ENCODE results near the gene TUSC7.

Gene TUSC7

DNA sequence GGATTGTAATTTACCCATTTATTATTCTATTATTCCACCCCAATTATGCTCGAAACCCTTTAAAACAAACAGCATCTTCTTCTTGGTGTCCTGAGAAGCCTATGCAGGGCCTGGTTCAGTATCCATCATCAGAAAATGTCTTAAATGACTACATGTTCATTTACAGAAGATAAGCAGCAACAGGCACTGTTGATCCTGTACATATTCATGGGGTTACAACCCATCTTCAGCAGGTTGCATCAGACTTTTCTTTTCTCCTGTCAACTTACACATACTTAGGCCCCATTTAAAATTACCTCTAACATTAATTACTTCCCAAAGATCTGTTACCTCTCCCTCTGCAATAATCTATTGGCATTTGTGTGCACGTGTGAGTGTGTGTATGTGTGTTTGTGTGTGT, 18.9 kb downstream of the TUSC7 start:
- Histone ChIP-seq H3K9me3 (no peaks in the 10 kb centered on the region), H3K4me3 (no peak overlapping the region), H3K4me1 (no peaks in the 10 kb centered on the region), H3K27me3 (ENCODE audit: low read depth) (peaks cover 8% of the 10 kb centered on the region), H3K36me3 (replicated peaks) (no peaks in the 10 kb centered on the region)
- in situ Hi-C loops (cut with MboI; ENCODE audit: low sequenced_read_pairs): no loop called here
- no peak for DNase-seq (ENCODE audit: low spot score in 2 of 2)

DNA sequence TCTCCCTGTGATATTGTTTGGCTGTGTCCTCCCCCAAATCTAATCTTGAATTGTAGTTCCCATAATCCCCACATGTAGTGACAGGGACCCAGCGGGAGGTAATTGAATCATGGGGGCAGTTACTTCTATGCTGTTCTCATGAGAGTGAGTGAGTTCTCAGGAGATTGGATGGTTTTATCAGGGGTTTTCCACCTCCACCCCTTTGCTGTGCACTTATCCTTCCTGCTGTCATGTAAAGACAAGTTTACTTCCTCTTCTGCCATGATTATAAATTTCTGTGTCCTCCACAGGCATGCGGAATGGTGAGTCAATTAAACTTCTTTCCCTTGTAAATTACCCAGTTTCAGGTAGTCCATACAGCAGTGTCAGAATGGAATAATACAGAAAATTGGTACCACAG, 24.7 kb downstream of the TUSC7 start:
- H3K9me3 ChIP-seq: no peaks in the 10 kb centered on the region
- no peak for DNase-seq (ENCODE audit: low spot score in 2 of 2)
- H3K27me3 ChIP-seq (ENCODE audit: low read depth): no peaks in the 10 kb centered on the region; the same call in none of the 2 replicates
- H3K4me3 ChIP-seq: no peak overlapping the region
- in situ Hi-C loops (cut with MboI; ENCODE audit: low sequenced_read_pairs): no loop called here
- no peaks in the 10 kb centered on the region for H3K36me3 ChIP-seq (replicated peaks)
- no peaks in the 10 kb centered on the region for H3K4me1 ChIP-seq

DNA sequence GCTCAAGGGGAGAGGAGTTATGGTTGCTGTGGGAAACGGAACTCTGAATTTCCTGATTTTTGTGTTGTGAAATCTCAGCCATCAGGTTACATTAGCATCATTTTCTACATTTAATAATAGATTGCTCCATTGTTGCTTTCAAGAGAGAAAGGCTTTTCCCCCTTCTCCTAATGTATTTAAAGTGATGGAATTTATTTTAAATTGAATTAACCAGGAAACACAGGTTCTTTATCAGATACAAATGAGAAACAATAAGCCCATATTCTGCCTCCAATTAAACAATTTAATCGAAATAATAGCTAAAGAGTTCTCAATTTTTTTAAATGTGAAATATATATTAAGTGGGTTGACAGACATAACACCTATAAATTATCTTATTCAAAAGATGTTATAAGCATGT, 30.1 kb downstream of the TUSC7 start:
- Histone ChIP-seq H3K9me3 (no peaks in the 10 kb centered on the region), H3K36me3 (replicated peaks) (no peaks in the 10 kb centered on the region), H3K4me3 (no peak overlapping the region), H3K27me3 (ENCODE audit: low read depth) (peaks cover 24% of the 10 kb centered on the region), H3K4me1 (no peaks in the 10 kb centered on the region)
- DNase-seq (ENCODE audit: low spot score in 2 of 2): no peak
- in situ Hi-C loops (cut with MboI; ENCODE audit: low sequenced_read_pairs): no loop called here

DNA sequence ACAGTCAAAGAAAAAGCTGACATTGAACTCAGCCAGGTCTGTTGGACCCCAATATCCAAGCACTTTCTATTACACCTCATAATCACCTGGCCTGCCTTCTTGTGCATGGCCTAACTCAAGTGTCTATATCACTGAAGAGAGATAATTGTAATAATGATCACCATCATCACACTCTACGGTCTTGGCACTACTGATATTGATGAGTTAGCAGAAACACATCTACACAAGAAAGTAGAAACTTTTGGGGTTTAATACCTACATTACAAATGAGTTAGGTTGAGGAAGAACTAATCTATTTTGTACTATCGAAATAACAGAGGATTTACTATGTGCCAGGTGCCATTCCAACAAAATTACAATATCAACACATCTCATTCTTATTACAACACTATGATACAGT, 30.7 kb downstream of the TUSC7 start:
- no peak overlapping the region for H3K4me3 ChIP-seq
- peaks cover 25% of the 10 kb centered on the region for H3K27me3 ChIP-seq (ENCODE audit: low read depth)
- in situ Hi-C loops (cut with MboI; ENCODE audit: low sequenced_read_pairs): no loop called here
- no peaks in the 10 kb centered on the region for H3K9me3 ChIP-seq
- H3K4me1 ChIP-seq: no peaks in the 10 kb centered on the region
- DNase-seq (ENCODE audit: low spot score in 2 of 2): no peak
- H3K36me3 ChIP-seq (replicated peaks): no peaks in the 10 kb centered on the region

DNA sequence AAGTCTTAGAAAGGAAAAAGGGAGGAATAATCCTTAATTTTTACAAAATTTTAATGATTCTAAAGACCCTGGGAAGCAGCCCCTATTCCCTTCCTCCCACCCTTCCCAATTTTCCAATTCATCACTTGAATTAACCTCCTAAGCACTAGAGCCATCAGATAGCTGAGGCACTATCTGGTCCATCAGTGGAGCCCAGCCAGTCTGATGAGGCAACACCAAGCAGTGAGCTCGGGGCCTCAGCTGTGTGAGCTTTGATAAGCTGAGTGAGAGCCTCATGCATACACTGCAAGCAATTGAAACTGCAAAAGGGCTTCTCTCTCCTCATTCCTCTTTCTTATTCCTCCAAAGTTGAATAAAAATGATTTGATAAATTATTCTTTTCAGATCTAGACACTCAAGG, 31.9 kb downstream of the TUSC7 start:
- in situ Hi-C loops (cut with MboI; ENCODE audit: low sequenced_read_pairs): no loop called here
- H3K36me3 ChIP-seq (replicated peaks): no peaks in the 10 kb centered on the region

DNA sequence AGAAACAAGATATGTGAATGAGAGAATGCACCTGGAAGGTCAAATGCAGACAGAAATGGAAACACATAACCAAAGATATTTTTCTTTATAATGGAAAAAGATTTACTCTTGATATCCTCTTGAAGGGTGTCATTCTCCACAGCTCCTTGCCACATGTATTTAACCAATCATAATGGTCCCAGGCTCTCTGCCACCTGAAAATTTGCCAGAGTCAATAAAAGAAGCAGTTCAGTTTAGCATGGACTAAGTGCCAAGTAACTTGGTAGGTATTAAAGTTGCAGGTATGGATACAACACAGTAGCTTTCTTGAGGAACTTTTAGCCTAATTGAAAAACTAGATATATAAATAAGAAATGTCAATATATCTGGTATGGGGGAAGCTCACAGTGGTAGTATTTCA, 33.5 kb downstream of the TUSC7 start:
- H3K36me3 ChIP-seq (replicated peaks): no peaks in the 10 kb centered on the region
- peaks cover 27% of the 10 kb centered on the region for H3K27me3 ChIP-seq (ENCODE audit: low read depth)
- H3K4me3 ChIP-seq: no peak overlapping the region
- in situ Hi-C loops (cut with MboI; ENCODE audit: low sequenced_read_pairs): no loop called here
- H3K9me3 ChIP-seq: no peaks in the 10 kb centered on the region
- H3K4me1 ChIP-seq: no peaks in the 10 kb centered on the region
- DNase-seq (ENCODE audit: low spot score in 2 of 2): no peak

More for the DNA sequence above, 31.9 kb downstream of the TUSC7 start:
- H3K4me3 ChIP-seq: no peak overlapping the region
- DNase-seq (ENCODE audit: low spot score in 2 of 2): no peak
- H3K27me3 ChIP-seq (ENCODE audit: low read depth): peaks cover 27% of the 10 kb centered on the region
- H3K9me3 ChIP-seq: no peaks in the 10 kb centered on the region
- H3K4me1 ChIP-seq: no peaks in the 10 kb centered on the region

DNA sequence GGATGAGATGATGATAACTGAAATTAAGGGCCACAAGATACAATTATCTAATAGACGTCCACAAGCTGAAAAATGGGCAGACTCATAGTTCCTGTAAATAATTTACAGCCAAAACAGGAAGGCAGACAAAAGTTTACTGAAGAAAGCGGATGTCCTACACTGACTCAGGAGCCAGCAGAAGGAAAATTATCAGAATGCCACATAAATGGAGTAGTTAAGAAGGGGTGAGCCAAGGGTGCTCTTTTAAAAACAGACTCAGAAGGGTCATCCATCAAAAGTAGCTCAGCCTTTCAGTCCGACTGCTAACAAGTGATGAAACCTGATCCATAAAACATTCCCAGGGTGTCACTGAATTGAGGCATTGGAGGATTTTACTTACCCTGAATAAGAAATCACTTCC, 39.8 kb downstream of the TUSC7 start:
- Histone ChIP-seq H3K27me3 (ENCODE audit: low read depth) (peaks cover 17% of the 10 kb centered on the region), H3K36me3 (replicated peaks) (no peaks in the 10 kb centered on the region), H3K4me3 (no peak overlapping the region), H3K4me1 (no peaks in the 10 kb centered on the region), H3K9me3 (no peaks in the 10 kb centered on the region)
- in situ Hi-C loops (cut with MboI; ENCODE audit: low sequenced_read_pairs): no loop called here
- no peak for DNase-seq (ENCODE audit: low spot score in 2 of 2)

DNA sequence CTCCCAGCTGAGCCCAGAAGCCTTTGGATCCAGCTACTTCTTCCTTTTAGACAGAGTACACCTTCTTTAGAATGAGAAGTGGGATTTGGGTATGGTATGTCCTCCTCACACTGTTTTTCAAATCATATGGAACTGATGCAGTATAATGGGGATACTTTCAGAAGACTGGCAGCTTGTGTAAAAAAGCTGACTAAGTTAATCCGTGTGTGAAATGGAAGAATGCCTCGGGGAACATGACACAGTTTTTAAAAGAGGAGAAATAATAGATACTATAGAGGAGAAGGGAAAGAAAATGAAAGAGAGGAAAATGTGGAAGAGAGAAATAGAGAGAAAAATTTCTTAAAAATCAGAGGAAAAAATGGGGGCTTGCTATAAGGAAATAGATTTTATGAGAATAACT, 47.7 kb downstream of the TUSC7 start:
- H3K4me3 ChIP-seq: no peak overlapping the region
- no peaks in the 10 kb centered on the region for H3K9me3 ChIP-seq
- no peak for DNase-seq (ENCODE audit: low spot score in 2 of 2)
- peaks cover 30% of the 10 kb centered on the region for H3K27me3 ChIP-seq (ENCODE audit: low read depth)
- no peaks in the 10 kb centered on the region for H3K4me1 ChIP-seq
- no peaks in the 10 kb centered on the region for H3K36me3 ChIP-seq (replicated peaks)
- in situ Hi-C loops (cut with MboI; ENCODE audit: low sequenced_read_pairs): loop anchor here (25.0 kb wide), 1 partner anchor 620 kb away; no protein-coding TSS in a partner anchor

DNA sequence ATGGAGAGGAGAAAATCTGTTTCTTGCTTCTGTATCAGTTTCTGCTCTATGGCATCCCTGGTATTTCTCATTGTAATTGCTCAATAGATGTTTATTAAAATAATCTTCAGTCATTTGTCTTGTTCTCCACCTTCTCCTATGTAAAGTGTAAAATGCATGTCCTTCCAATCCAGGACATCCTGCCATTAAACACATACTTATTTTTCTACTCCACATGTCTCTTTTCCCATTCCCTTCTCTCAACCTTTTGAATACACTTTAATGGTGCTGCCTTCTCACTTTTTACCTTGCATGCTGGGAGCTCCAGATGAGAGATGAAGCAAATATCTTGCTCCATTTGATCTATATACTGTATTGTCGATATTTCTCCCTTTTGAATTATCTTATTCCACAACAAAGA, 49.7 kb downstream of the TUSC7 start:
- H3K9me3 ChIP-seq: no peaks in the 10 kb centered on the region
- no peaks in the 10 kb centered on the region for H3K4me1 ChIP-seq
- no peak overlapping the region for H3K4me3 ChIP-seq
- no peak for DNase-seq (ENCODE audit: low spot score in 2 of 2)
- H3K36me3 ChIP-seq (replicated peaks): no peaks in the 10 kb centered on the region
- in situ Hi-C loops (cut with MboI; ENCODE audit: low sequenced_read_pairs): loop anchor here (25.0 kb wide), 1 partner anchor 622 kb away; no protein-coding TSS in a partner anchor
- H3K27me3 ChIP-seq (ENCODE audit: low read depth): peaks cover 28% of the 10 kb centered on the region

Measured in HAP-1 (cell line).